ENCODE measurements around the gene FAM53B. TPM values are rescaled to one million over a fixed set of nuclear protein-coding genes. Genes with fewer than 3 reads are reported as not detected.
A peak's percentile ranks its signal among the peaks of the same experiment; 100 is the strongest.
"Not testable (repeated sequence)": the region's sequence is repeated elsewhere in the genome, so short reads cannot be mapped to it uniquely, and the experiment has no call there.

The FAM53B gene, protein sequence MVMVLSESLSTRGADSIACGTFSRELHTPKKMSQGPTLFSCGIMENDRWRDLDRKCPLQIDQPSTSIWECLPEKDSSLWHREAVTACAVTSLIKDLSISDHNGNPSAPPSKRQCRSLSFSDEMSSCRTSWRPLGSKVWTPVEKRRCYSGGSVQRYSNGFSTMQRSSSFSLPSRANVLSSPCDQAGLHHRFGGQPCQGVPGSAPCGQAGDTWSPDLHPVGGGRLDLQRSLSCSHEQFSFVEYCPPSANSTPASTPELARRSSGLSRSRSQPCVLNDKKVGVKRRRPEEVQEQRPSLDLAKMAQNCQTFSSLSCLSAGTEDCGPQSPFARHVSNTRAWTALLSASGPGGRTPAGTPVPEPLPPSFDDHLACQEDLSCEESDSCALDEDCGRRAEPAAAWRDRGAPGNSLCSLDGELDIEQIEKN
- 10.2 and 14.1 TPM in 2 replicates for total RNA-seq (2014; rRNA removed; shearing (Covaris generic))

DNA sequence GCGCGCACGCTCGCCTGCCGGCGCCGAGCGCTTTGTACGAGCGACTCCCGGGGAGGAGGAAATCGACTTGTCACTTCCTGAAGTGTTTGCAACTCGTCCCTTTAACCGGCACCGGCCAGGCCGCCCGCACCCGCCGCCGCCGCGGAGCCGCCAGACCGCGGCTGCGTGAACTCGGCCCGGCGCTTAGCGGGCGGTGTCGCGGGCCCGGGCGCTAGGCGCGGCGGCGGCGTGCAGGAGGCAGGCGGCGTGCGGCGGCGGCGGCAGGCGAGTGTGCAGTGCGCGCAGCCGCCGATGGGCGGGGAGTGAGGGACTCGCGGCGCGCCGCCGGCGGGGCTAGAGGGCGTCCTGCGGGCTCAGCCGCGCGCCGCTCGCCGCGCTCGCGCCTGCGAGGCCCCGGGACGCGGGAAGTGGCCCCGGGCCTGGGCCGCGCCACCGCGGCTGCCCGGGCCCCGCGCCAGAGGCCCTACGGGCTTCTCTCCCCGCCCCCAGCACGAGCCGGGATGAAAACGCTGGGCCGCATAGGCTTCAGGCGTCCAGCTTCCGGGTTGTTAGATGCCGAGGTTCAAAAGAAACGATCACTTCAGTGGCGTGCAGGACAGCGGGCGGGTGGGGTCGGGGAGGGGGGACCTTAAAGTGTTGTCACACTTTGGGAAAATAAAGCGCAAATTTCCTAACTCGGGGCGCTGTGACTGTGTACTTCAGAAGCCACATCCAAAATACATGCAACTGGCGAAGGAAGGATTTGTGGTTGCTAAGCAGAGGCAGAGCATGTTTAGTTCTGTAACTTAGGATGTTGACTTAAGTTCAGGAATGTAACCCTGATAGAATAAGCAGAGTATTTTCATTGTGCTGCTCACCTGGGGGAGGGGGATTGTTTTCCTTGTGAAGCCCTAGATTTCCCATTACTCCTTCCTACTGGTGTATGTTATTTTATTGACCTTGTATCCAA lies at the start of gene FAM53B:
Gene FAM53B, minus strand, starts transcription at position 277 of the 949 bp plus-strand sequence. CDS start 37,665 bp downstream, outside the sequence.
- peak; percentile 67 to 83 for DNase-seq (ENCODE audit: low read depth in 1 of 2, low spot score in 2 of 2)

DNA sequence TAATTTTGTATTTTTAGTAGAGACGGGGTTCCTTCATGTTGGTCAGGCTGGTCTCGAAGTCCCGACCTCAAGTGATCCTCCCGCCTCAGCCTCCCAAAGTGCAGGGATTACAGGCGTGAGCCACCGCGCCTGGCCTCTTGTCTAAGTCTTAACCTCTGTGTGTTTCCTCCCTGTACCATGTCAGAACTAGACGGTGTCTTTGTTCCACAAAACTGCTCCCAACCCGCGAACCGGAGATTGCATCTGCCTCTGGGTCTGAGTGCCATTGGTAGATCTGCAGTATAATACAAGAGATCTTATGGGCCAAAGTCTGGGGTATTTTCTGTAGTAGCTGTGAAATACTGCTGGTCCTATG lies 48.8 kb upstream of the FAM53B start:
- H3K4me1 ChIP-seq (replicated peaks) = 0 out of 2 replicates have a peak, but pooled peaks cover 5% of the 10 kb centered on the region
- peak overlapping the region; percentile 90 for H3K4me3 ChIP-seq
- H3K36me3 ChIP-seq = peaks cover 29% of the 10 kb centered on the region
- DNase-seq (ENCODE audit: low read depth in 1 of 2, low spot score in 2 of 2) = peak in 1 of 2 experiments; percentile 28
- H3K27me3 ChIP-seq (replicated peaks) = no peaks in the 10 kb centered on the region
- H3K27ac ChIP-seq = no peak overlapping the region
- H3K9me3 ChIP-seq (replicated peaks) = no peaks in the 10 kb centered on the region

More for the DNA sequence above, at the start of gene FAM53B:
- peak within 1 kb of the TSS; percentile 79 for H3K27ac ChIP-seq
- peaks cover 9% of the 10 kb centered on the region for H3K36me3 ChIP-seq
- no peaks in the 10 kb centered on the region for H3K27me3 ChIP-seq (replicated peaks)
- no peaks in the 10 kb centered on the region for H3K9me3 ChIP-seq (replicated peaks)
- H3K4me3 ChIP-seq = peak within 1 kb of the TSS; percentile 71
- H3K4me1 ChIP-seq (replicated peaks) = peaks cover 32% of the 10 kb centered on the region

- no peaks in the 10 kb centered on the region for H3K9me3 ChIP-seq (replicated peaks)
- peak within 1 kb of the TSS; percentile 92 for H3K27ac ChIP-seq
- no peaks in the 10 kb centered on the region for H3K27me3 ChIP-seq (replicated peaks)
- peak; percentile 92 to 93 for DNase-seq (ENCODE audit: low read depth in 1 of 2, low spot score in 2 of 2)
- 0 out of 2 replicates have a peak, but pooled peaks cover 5% of the 10 kb centered on the region for H3K4me1 ChIP-seq (replicated peaks)
- H3K4me3 ChIP-seq = peak within 1 kb of the TSS; percentile 90
- H3K36me3 ChIP-seq = peaks cover 38% of the 10 kb centered on the region
Observed at GRCh38 chr10:124791547-124792348, 47.6 kb upstream of the FAM53B start, which contains the start of gene EEF1AKMT2. Gene EEF1AKMT2 (minus strand): TSS chr10:124791887. CDS start chr10:124791833, 54 bp downstream.

GRCh38 chr10:124782900-124783299 lies 38.7 kb upstream of the FAM53B start:
- H3K27me3 ChIP-seq (replicated peaks); H3K27ac ChIP-seq; DNase-seq (ENCODE audit: low read depth in 1 of 2, low spot score in 2 of 2); H3K4me3 ChIP-seq; H3K4me1 ChIP-seq (replicated peaks); H3K9me3 ChIP-seq (replicated peaks): not testable (repeated sequence)
- H3K36me3 ChIP-seq = peaks cover 52% of the 10 kb centered on the region

DNA sequence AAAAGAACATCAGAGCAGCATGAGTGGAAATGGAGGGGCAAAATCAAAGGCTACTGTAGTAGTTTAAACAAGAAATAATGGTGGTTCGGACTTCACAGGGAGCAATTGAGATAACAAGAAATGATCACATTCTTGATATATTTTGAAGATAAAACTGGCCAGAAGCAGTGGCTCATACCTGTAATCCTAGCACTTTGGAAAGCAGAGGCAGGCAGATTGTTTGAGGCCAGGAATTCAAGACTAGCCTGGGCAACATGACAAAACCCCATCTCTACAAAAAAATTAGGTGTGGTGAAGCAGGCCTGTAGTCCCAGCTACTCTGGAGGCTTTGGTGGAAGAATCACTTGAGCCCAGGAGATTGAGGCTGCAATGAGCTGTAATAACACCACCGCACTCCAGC lies 24.6 kb upstream of the FAM53B start:
- Histone ChIP-seq H3K27me3 (replicated peaks) (no peaks in the 10 kb centered on the region), H3K36me3 (peaks cover 65% of the 10 kb centered on the region), H3K4me1 (replicated peaks) (no peaks in the 10 kb centered on the region), H3K27ac (no peak overlapping the region), H3K4me3 (no peak overlapping the region), H3K9me3 (replicated peaks) (no peaks in the 10 kb centered on the region)
- DNase-seq (ENCODE audit: low read depth in 1 of 2, low spot score in 2 of 2) = no peak

- no peak for DNase-seq (ENCODE audit: low read depth in 1 of 2, low spot score in 2 of 2)
- H3K4me3 ChIP-seq = no peak overlapping the region
- H3K27me3 ChIP-seq (replicated peaks) = no peaks in the 10 kb centered on the region
- peaks cover 65% of the 10 kb centered on the region for H3K36me3 ChIP-seq
- no peaks in the 10 kb centered on the region for H3K9me3 ChIP-seq (replicated peaks)
- no peaks in the 10 kb centered on the region for H3K4me1 ChIP-seq (replicated peaks)
- no peak overlapping the region for H3K27ac ChIP-seq
Observed at GRCh38 chr10:124765256-124765655, 21.1 kb upstream of the FAM53B start.

GRCh38 chr10:124763267-124763666 lies 19.1 kb upstream of the FAM53B start:
- Histone ChIP-seq H3K27ac (no peak overlapping the region), H3K4me3 (no peak overlapping the region), H3K4me1 (replicated peaks) (no peaks in the 10 kb centered on the region), H3K9me3 (replicated peaks) (no peaks in the 10 kb centered on the region), H3K27me3 (replicated peaks) (no peaks in the 10 kb centered on the region), H3K36me3 (peaks cover 71% of the 10 kb centered on the region)
- no peak for DNase-seq (ENCODE audit: low read depth in 1 of 2, low spot score in 2 of 2)

- Histone ChIP-seq H3K9me3 (replicated peaks) (no peaks in the 10 kb centered on the region), H3K4me1 (replicated peaks) (no peaks in the 10 kb centered on the region), H3K27me3 (replicated peaks) (no peaks in the 10 kb centered on the region), H3K27ac (no peak overlapping the region), H3K4me3 (no peak overlapping the region), H3K36me3 (peaks cover 73% of the 10 kb centered on the region)
- no peak for DNase-seq (ENCODE audit: low read depth in 1 of 2, low spot score in 2 of 2)
Observed at GRCh38 chr10:124762281-124762680, 18.1 kb upstream of the FAM53B start.

DNA sequence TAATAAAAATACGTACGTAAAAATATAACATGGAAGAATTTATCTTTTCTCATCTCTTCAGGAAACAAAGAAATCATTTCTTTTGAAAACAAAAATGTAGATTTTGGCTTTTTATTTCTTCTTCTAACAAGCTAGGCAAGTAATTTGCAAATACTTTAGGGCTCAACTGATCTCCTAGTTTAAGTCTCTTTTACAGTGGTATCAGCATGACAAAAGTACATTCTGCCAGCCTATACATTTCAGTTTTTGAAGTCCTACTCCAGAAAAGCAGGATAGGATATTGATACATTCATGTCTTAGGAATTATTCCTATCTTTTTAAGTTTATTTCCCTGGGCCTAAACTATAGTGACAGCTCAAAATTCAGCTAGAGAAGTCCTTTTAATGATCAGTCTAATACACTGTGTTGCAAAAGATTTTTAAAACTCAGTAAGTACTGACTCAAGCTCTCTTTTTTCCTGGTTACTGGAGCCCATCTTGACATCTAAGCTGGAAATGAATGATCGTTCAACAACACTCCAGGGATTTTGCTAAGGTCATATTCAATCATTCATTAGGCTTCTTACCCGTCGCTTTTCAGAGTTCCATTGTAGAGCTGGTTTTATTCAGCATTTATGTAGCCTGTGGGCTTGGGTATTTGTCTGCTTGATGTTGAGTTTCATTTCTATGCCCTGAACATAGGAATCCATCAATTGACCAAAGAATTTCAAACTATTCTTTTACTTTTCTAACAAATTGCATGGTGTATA lies 12.2 kb upstream of the FAM53B start:
- H3K4me1 ChIP-seq (replicated peaks) = no peaks in the 10 kb centered on the region
- no peaks in the 10 kb centered on the region for H3K9me3 ChIP-seq (replicated peaks)
- H3K27me3 ChIP-seq (replicated peaks) = no peaks in the 10 kb centered on the region
- DNase-seq (ENCODE audit: low read depth in 1 of 2, low spot score in 2 of 2) = no peak
- no peak overlapping the region for H3K27ac ChIP-seq
- H3K4me3 ChIP-seq = no peak overlapping the region
- H3K36me3 ChIP-seq = peaks cover 62% of the 10 kb centered on the region

GRCh38 chr10:124755581-124755980 lies 11.4 kb upstream of the FAM53B start:
- Histone ChIP-seq H3K4me1 (replicated peaks) (no peaks in the 10 kb centered on the region), H3K27ac (no peak overlapping the region), H3K4me3 (no peak overlapping the region), H3K36me3 (peaks cover 57% of the 10 kb centered on the region), H3K27me3 (replicated peaks) (no peaks in the 10 kb centered on the region), H3K9me3 (replicated peaks) (no peaks in the 10 kb centered on the region)
- DNase-seq (ENCODE audit: low read depth in 1 of 2, low spot score in 2 of 2) = no peak

DNA sequence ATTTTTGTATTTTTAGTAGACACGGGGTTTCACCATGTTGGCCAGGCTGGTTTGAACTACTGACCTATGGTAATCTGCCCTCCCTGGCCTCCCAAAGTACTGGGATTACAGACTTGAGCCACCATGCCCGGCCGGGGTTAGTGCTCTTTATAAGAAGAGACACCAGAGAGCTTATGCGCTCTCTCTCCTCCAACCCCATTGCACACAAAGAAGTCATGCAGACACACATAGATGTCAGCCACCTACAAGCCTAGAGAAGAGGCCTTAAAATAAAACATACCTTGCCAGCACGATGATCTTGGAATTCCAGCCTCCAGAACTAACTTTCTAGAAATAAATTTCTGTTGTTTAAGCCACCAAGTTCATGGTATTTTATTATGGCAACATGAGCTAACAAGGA lies 10.0 kb upstream of the FAM53B start:
- Histone ChIP-seq H3K27me3 (replicated peaks) (no peaks in the 10 kb centered on the region), H3K4me1 (replicated peaks) (no peaks in the 10 kb centered on the region), H3K27ac (no peak overlapping the region), H3K4me3 (no peak overlapping the region), H3K36me3 (peaks cover 48% of the 10 kb centered on the region), H3K9me3 (replicated peaks) (no peaks in the 10 kb centered on the region)
- DNase-seq (ENCODE audit: low read depth in 1 of 2, low spot score in 2 of 2) = no peak

DNA sequence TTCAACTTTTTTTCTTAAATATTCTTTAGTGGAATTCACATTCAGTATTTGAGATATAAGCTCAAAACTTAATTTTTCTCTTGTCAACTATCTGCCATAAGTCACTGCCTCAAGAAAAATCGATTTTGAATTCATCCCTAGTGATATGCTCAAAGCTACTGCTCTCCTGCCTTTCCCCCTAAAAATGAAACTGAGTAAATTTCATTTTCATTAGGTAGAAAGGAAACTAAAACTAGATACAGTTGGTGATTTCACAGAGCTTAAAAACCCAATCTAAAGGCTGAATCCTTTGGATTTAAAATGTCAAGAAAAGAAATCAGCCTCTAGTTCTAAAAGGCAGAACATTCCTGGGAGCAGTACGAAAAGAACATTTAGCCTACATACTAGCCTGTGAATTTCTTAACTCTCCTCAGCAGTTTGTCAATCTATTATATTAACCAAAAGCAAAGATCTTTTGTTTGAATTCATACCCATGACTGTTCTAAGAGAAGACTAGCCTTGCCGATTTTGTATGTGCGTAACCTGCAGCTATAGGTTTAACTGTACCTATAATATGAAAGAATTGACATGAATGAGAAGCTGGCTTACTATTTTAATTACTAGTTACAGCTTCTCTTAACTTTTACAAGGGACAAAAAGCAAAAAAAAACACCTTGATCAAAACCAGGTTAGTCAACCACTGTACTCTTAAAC lies 4.9 kb upstream of the FAM53B start:
- H3K27ac ChIP-seq = no peak overlapping the region
- peaks cover 18% of the 10 kb centered on the region for H3K4me1 ChIP-seq (replicated peaks)

More for the DNA sequence above, 4.9 kb upstream of the FAM53B start:
- Histone ChIP-seq H3K9me3 (replicated peaks) (no peaks in the 10 kb centered on the region), H3K36me3 (peaks cover 16% of the 10 kb centered on the region), H3K27me3 (replicated peaks) (no peaks in the 10 kb centered on the region), H3K4me3 (no peak overlapping the region)
- DNase-seq (ENCODE audit: low read depth in 1 of 2, low spot score in 2 of 2) = no peak
